HG03060 (cell line): ENCODE data around the gene LINC00237.

Experiments used
- ATAC-seq: cut with Tn5 transposase; IDR thresholded peaks from one replicate; pipeline ENCODE4 v1.9.1; 2021; ENCODE audit warnings: low read depth, moderate number of reproducible peaks; ENCODE audit not compliant: unreplicated experiment

Gene LINC00237

DNA sequence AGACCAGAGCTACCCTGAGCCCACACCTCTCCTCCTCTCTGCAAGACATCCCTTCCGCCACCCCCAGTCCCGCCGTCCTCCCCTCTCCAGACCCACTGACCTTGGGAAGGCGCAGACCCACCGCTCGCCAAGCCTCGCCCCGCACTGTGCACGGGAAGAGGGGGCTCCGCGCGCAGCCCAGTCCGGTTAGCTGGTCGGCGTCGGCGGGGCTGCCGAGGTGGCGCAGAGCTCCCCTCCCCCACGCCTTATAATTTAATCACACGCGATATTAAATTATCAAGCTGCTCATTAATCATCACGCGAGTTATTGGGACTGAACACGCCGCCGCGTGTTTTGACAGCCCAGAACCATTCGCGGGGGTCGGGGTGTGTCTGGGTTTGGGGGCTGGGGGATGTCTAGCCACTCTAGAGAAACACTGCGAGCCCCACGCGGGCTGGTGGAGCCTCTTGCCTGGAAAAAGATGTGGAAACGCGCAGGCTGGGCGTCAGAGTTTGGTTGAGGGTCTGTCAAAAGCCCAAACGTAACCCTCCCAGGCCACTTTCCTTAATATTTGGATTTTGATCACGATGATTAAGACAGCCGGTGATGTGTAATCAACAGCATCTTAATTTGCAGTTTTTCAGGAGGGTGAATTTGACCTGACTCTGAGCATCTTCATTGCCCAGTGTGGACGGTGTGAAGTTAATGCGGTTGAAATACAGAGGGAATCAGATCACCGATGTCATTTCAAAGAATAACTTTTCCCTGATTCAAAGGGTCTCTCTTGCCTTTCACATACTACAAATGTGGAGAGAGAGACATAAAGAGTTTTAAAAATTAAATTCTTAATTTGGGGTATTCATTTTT, at the start of gene LINC00237:
Gene LINC00237, minus strand, starts transcription at position 188 of the 847 bp plus-strand sequence.
- ATAC-seq: no peak

DNA sequence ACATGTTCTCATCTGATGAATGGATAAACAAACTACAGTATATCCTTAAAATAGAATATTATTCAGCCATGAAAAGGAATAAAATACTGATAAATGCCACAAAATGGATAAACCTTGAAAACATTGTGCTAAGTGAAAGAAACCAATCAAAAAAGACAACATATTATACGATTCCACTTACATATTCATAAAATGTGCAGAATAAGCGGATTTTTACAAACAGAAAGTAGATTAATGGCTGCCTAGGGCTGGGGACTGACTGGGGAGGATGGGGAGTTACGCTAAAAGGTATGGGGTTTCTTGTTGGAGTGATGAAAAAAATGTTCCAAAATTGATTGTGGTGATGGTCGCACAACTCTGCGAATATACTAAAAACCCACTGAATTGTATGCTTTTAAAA, 49.1 kb upstream of the LINC00237 start:
- no peak for ATAC-seq

DNA sequence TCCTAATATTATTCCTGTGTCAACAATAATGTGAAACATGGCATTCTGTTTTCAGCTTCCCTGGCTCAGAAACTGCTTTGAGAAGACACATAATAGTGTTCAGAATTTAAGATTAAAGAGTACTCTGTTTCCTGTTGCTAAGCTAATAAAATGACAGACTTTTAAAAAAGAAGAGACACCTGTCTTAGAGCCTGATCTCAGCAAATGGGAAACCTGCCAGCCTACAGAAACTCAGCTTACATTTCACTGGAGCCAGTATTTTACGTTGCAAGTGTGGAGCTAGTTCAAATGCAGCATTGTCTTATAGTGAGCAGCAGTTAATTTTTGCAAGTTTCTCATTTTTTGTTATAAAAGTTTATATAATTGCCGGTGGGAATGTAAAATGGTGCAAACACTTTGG, 48.5 kb upstream of the LINC00237 start:
- ATAC-seq: no peak

DNA sequence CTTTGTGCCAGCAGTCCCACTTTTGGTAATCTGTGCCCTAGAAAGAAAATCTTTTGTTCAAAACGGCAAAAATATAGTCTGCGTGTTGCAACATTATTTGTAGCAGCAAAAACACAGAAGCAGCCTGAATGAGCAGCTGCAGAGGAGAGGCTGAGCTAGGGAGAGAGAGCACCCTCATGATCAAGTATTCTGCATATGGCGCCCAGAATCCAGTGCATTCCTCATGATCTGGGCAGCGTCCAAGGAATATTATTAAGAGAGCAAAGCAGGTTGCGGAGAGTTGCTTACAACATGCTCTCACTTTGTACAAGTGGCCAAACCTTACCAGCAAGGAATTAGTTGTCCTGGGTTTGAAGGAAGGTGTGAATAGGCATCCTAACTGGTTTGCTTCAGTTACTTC, 45.6 kb upstream of the LINC00237 start:
- ATAC-seq: no peak

DNA sequence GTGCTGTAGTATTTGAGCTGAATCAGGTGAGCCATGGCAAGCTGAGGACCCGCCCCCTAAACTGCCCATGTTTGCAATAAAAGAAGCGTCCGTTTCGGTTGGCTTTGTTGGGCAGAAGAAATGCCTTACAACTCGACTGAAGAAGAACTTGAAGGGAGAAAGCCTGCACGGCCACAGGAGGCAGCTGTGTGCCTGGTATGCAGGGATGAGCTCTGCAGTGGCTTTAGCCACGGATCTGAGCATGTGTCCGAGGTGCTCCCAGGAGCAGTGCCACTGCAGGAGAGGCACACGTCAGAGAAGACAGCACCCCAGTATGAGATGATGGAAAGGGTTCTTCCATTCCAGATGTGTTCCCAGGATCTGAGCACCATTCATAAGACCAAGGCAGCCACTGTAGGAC, 43.2 kb upstream of the LINC00237 start:
- ATAC-seq: no peak

DNA sequence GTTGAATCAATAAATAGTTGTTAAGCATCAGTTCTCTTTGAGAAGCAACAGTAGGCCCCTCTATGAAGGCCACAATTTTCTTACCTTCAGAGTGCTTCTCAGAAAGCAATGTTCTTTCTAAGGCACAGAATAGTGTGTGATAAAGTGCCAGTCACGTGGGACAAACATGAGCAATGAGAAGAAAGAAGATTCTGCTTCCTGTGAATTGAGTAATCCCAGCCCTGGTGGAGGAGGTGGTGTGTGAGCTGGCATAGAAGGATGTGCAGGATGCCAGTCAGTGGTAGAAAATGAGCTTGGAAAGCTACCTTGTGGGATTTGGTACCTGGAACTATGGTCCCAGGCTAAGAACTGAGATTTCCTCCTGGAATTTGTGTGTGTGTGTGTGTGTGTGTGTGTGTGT, 41.4 kb upstream of the LINC00237 start:
- no peak for ATAC-seq

DNA sequence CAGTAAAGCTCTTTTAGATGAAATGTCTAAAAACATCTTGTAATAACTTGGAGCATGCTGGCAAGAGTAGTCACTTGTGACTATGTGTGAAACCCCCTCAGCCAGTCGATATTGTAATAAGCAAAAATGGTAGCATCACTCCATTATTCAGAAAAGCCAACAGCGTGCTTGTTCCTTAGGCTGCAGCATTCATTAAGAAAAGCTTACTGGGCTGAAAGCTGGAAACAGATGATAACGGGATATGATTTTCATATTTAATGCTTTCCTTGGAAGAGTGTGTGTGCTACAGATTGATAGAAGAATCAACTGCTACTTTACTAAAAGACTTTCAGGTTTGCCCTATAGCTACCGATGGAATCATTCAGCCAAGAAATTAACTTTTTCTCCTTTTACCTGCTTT, 40.1 kb upstream of the LINC00237 start:
- no peak for ATAC-seq

DNA sequence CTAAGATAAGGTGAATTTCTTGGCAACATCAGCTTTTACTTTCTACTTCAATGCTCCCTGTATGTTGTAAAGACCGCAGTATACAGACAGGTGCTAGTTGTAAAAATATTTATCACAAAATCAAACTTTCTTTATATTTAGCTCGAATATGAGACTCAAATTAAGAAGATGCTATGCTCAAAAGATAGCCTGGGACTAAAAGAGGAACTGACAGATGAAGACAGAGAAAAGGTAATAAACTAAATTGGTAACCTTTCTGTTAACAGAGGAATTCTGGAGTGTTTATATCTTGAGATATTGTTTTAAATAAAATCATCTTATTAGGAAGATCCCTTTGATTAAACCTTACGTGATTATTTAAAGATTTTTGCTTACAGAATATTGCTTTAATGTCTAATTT, 39.3 kb upstream of the LINC00237 start:
- ATAC-seq: no peak

DNA sequence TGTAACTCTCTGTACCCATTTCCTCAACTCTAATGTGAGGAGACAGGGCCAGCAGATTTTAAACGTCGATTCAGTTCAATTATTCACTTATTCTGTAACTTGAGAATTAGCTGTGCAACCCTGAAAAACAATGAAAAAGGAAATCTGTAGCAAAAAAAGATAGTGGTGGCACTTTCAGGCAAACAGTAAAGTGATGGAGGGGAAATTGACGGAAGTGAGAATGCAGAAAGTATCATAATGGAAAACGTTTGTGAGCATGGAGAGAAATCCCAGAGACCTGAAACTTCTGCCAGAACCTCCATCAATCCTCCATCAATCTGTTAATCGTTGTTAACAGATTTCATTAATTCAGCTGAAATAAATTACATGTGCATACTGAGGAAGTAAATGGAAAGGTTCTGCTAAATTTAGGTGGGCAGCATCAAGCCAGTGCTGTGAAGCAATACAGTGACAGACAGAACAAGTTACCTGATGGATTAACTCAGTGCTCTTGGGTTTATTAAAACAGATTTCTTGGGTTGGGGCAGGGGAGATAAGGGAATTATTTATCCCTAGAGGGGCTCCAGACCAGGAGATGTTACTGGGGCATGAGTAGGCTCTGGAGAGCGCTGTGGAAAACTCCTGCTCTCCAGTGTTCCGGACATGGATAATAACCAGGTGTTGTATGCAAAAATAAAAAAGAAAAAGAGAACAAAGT, 37.2 kb upstream of the LINC00237 start:
- no peak for ATAC-seq

DNA sequence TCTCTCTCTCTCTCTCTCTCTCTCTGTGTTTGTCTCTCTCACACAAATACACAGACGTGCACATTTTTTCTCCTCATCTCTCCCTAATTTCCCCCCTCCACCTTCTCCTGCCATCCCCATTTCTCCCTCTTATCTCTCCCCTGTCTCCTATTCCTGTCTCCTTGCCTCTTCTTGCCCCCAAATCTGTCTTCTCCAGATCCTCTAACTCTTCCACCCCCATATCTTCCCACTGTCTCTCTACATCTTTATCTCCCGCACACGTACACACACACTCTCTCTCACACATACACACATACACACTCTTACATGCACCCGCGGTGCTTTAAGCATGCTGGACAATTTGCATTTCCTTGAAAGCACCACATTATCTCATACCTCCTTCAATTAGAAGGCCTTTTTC, 35.7 kb upstream of the LINC00237 start:
- no peak for ATAC-seq

DNA sequence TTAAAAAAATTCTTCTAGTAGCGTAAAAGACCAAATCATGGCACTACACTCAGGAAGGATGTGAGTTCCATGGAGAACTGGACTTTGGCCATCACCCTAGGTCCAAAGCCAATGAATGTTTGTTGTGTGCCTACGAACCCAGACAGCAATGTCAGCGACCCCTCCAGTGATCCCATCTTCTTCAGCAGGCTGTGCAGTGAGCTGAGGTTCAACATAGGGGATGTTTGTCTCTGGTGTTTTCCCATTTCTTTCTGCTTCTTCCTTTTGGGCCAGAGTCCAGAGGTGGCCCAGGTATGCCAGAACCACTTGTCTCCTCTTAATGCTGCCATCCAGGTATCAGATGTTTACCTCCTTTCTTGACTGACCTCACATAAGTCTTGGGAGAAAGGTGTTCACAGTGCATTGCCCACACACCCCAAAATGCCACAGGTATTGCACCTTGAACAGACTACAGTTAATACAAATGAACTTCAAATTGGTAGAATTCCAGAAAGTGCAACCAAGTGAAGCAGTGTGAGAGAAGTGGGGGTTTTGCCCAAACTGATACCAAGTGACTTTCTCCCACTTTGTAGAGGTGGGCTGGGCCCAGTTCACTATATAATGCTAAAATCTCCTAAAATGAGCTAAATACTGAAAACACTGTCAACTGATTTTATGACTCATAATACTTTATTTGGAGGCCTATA, 33.9 kb upstream of the LINC00237 start:
- ATAC-seq: no peak

DNA sequence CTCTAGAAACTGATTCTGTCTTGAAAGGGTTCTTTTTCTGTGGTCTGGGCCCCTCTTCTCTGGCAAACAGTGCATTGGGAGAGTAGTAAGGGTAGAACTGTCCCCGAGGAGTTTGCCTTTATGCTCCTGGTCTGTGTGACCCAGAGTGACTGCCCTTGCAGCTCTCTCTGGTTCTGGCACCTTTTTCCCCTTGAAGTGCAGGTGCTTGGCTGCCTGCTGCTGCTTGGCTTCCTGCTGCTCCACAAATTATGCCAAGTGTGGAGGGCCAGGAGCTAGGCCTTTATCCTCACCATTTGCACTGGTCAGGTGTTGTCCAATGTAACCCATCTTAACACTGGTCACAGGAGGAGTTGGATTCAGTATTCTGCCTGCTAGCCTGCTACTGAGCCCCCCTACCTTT, 30.9 kb upstream of the LINC00237 start:
- ATAC-seq: no peak

DNA sequence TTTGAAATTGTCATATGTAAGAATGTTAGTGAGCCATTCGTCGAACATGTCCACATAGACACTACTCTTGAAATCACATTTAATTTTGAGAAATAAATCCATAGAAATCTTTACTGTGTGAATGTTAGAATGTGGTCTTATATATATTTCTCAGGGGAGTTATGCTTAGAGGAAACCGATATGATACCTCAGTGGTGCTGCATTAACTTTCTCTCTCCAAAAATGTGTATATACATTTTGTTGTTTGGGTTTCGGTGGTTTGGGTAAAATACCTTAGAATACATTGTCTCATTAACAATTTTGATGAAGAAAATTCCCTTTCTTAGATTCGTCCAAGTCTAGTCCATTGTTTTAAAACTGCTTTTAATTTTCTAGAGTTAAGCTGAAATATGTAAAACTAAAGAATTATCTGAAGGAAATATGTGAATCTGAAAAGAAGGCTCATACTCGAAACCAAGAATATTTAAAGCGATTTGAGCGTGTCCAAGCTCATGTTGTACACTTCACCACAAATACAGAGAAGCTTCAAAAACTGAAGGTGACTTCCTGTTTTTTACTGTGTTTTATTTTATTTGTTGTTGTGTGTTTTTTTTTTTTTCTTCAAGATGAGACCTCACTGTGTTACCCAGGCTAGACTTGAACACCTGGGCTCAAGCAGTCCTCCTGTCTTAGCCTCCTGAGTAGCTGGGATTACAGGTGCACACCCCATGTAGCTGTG, 30.0 kb upstream of the LINC00237 start:
- ATAC-seq: no peak

DNA sequence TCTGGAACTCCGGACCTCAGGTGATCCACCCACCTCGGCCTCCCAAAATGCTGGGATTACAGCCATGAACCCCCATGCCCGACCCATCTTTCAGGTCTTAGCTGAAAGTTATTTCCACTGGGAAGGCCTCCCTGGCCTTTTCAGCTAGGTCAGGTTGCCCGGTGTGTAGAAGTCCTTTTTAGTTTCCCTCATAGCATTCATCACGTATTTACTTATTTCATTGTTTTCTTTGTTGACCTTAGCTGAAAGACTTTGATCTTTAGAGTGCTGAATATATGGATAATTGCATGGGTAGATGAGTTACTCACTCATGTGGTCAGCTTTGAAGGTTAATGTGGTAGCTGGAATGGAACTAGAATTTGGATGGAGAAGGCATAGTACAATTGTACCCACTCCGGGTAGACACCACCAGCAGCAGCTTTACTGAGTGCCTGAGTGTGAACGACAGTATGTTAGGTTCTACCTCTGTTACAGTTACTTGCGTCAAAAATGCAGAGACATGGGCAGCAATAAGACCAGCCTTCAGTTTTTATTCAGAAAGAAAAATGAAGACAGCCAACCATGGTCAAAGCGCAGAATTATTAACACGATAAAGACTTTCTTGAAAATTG, 28.8 kb upstream of the LINC00237 start:
- ATAC-seq: no peak

DNA sequence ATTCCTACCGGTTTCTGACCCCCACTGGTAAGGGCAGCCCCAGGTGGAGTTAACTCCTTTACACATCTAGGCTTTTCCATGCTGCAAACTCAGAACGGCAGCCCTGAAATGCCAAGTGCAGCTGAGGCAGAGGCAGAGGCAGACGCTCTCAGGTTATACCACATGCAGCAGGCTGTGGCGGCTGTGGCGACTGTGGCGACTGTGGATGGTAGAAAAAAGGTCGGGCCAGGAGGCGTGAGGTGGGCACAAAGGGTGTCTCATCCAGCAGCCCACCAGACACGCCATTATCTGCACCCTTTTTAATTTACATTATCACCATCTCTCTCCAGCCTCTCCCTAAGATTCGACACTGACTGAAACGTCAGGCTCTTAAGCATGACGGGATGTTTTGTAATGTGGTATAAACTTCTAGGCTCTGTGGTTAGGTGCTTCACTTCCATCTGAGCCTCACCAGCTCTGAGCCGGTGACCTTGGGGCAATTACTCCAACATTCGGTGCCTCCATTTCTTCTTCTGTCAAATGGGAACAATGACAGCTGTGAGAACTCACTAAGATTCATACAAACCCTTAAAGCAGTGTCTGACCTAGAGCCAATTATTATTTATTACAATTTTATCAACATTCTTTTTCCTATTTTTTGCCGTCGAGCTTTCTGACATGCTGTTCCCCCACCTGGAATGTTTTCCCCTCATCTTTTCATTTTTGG, 27.9 kb upstream of the LINC00237 start:
- ATAC-seq: no peak

DNA sequence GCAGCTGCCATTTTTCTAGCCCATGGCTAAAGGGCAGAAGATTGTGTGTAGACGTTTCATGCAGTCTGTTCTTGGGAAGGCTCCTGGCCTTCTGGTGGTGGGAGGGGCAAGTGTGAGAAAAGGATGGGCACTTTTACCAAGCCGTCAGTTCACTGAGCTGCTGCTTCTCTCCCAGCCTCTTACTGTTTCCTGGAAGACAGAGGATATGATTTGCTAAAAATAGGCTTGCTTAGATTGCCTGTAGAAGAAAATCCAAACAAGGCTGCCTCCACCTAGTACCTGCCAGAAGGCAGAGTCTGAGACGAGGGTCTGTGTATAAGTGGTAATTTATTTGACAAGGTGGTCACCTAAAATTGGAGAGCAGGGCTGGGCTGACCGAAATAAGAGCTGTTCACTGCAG, 27.2 kb upstream of the LINC00237 start:
- ATAC-seq: no peak

DNA sequence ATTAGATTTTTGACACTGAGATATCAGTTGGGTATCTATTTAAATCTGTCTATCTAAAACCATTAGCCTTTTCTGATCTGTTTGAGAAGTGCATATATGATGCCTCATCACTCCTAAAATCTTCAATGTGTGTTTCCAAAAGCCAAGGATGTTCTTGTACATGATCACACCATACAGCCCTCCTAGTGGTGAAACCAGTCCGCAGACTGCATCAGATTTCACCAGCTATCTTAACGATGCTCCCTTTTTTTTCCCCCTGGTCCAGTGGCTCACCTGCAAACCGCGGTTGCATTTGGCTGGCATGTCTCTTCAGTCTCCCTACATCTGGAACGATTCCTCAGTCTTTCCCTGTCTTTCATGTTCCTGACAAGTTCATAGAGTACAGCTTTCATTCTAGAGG, 23.7 kb upstream of the LINC00237 start:
- no peak for ATAC-seq

DNA sequence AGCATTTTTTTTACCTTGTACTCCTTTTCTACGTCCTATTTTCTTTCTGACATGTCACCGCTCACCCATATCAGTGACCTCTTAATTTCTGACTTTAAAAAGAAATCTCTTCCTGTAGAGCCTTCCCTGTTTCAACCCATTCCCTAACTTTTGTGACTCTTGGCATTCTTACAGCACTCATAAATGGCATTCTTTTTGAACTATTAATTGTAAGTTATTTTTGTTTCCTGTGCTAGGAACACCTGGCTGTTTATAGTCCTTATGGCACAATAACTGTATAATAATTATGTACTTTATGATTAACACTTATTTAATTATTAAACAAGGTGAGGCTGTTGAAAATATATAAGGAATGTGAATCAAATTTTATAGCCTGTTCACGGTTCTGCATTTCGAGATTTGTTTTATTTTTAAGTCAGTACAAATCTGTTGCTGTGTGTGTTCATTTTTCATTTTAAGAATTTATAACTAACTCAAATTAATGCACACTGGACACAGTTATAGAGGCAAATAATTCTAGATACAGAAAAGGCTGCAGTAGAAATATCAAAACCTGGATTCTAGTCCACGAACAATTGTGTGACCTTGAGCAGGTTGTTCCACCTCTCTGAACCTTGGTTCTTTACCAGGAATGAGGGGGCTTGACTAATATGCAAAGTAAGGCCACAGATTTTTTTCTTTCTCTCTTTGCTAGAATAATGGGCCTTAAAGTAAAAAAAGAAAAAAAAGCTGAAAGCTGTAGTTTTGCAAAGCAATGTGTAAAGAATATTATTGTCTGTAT, 21.2 kb upstream of the LINC00237 start:
- ATAC-seq: no peak

DNA sequence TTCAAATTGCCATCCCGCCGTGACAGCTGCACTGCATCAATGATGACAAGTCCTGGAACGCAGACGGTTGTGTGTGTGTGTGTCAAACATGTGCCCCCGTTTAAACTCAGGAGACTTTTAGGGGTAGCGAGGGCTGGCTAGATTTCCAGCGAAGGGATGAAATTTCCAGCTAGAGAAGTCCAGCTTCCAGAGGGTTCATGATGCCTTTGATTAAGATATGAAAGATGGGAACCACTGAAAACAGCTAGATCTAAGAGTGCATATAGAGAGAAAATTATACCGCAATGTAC, 20.4 kb upstream of the LINC00237 start:
- ATAC-seq: no peak
